Epithelial cell of esophagus (primary cell): ENCODE results near the gene KLK14.

ENCODE experiments used
- DNase-seq: peaks from one replicate; pipeline ENCODE4 v3.0.0; 2010; ENCODE audit warnings: low read depth
- H3K4me3 ChIP-seq: 2 replicates; pipeline ENCODE4 v1.5.1; 2011; ENCODE audit warnings: mild to moderate bottlenecking, low read length, control low read depth
- CTCF ChIP-seq: IDR thresholded peaks from 2 replicates; pipeline ENCODE4 v1.5.1; 2011; ENCODE audit warnings: low read depth, mild to moderate bottlenecking, low read length, control low read depth, inconsistent platforms; ENCODE audit not compliant: insufficient read depth; ENCODE audit errors: missing control alignments

Gene KLK14

GRCh38 chr19:51121257-51121656, 38.6 kb upstream of the KLK14 start:
- TF ChIP-seq CTCF = no peak
- no peak for DNase-seq
- H3K4me3 ChIP-seq = no peak overlapping the region

GRCh38 chr19:51120160-51120559, 37.5 kb upstream of the KLK14 start:
- no peak for TF ChIP-seq CTCF
- DNase-seq = no peak
- no peak overlapping the region for H3K4me3 ChIP-seq

- H3K4me3 ChIP-seq = no peak overlapping the region
- TF ChIP-seq CTCF = no peak
- no peak for DNase-seq
Observed at GRCh38 chr19:51119611-51120010, 36.9 kb upstream of the KLK14 start.

GRCh38 chr19:51119101-51119500, 36.4 kb upstream of the KLK14 start:
- DNase-seq = peak; percentile 7
- TF ChIP-seq CTCF = no peak
- no peak overlapping the region for H3K4me3 ChIP-seq

- DNase-seq = no peak
- H3K4me3 ChIP-seq = no peak overlapping the region
- TF ChIP-seq CTCF = no peak
Observed at GRCh38 chr19:51116736-51117286, 34.1 kb upstream of the KLK14 start.

DNA sequence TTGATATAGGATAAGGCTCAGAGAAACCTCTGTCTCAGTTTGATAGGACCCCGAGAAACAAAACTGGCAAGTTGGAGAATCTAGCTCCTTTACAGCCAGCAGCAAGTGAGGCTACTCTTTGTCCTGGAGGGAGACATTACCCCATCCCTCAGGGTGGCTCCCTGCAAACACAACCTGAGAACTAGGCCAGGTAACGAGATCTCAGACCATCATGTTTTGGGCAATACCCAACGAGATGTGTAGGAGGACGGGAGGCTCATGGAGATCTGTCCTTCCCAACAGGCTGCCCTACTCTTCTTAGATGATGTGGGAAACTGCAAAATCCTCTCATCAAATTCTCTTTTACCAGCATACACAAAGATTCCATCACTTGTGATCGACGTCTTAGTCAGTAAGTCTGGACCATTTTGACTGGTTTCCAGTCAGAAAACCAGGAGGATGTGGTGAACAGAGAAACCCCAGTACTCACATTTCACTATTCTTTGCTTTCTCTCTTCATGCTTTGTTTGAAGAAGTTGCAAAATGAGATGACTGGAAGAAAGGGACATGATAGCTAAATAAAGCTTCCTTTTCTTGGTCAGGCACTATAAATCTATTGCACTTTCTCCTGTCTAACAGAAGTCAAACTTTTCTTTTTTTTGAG, 31.5 kb upstream of the KLK14 start:
- H3K4me3 ChIP-seq = no peak overlapping the region
- no peak for TF ChIP-seq CTCF
- no peak for DNase-seq

DNA sequence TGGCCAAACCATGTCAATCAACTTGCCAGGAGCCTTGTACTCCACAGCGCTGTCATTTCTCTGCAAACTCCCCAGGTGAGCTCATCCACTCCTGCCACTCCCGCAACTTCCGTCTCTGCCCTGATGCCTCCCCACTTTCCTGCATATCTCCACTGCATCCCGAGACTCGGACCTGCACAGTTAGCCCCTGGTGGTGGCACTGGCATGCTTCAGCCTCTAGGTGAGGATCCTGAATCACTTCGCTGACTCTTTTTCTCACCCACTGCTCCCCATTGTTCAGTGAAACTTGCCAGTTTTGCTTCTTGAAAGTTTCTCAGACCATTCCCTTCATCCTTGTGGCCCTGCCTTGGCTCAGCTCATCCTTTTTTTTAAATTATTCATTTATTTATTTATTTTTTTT, 28.9 kb upstream of the KLK14 start:
- peak; percentile 45 for TF ChIP-seq CTCF
- DNase-seq = peak; percentile 23
- no peak overlapping the region for H3K4me3 ChIP-seq
